Hematopoietic multipotent progenitor cell treated with erythropoietin and hydrocortisone succinate and interleukin-3 and kit ligand, for 8 days (in vitro differentiated cells): ENCODE results near the gene ARHGAP35.
"Not testable (repeated sequence)": the region's sequence is repeated elsewhere in the genome, so short reads cannot be mapped to it uniquely, and the experiment has no call there.

ENCODE experiments used
- DNase-seq: peaks from one replicate; pipeline ENCODE4 v3.0.0-alpha.2; 2015

The ARHGAP35 gene

DNA sequence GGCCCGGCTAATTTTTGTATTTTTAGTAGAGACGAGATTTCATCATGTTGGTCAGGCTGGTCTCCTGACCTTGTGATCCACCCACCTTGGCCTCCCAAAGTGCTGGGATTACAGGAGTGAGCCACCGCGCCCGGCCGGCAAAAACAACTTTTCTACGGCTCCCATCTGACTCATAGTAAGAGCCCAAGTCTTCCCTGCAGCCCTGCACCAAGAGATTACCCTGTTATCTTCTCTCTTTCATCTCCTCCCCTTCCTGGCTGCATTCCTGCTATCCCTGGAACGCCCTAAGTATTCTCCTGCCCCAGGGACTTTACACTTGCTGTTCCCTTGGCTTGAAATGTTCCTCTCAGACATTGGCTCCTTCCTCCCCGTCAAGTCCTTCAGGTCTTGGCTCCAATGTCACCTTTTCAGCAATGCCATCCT lies 16.7 kb upstream of the ARHGAP35 start:
- peak; percentile 33 for DNase-seq

DNA sequence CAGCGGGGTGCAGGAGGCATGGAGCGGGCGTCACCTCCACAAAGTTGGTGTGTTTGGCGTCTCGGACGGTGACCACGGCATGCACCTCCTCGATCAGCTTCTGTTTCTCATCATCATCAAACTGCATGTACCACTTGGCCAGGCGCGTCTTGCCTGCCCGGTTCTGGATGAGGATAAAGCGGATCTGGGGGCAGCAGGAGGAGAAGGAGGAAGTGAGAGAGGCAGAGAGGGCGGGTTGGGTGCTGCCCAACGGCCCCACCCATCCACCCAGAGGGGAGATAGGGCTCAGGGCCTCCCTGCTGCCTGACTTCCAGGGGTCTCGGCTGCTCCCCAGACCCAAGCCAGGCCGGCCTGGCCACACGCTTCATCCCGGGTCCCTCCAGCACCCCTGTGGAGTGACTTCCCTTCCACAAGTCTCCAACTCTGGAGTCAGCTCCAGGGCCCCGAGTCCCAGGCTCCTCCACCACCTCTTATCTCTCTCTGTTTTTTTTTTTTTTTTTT lies 14.8 kb upstream of the ARHGAP35 start:
- peak; percentile 78 for DNase-seq

DNA sequence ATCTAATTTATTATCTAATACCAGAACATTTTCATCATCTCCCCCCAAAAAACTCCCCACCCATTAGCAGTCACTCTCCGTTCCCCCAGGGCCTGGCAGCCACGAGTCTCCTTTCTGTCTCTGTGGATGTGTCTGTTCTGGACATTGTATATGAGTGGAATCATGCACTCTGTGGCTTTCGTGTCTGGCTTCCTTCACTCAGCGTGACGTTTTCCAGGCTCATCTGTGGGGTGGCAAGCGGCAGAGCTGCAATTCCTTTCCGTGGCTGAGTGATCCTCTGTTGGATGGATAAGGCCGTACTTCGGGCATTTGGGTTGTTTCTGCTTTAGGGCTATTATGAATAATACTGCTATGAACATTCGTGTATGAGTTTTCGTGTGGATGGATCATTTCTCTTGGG lies 13.3 kb upstream of the ARHGAP35 start:
- DNase-seq = no peak

DNA sequence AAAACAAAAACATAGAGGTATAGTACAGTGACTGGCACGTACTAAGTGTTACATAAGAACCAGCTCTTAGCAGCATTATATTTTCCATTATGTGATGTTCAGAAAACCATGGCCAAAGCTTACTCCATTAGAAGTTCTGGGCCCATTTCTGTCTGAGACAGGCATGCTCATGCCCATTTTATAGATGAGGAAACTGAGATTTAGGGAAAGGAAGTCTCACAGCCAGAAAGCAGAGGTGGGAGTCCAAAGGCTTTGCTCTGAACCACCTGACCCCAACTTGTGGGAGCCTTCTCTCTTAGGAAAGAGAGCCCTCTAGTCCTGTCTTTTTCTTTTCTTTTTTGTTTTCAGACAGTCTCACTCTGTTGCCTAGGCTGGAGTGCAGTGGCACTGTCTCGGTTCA lies 12.4 kb upstream of the ARHGAP35 start:
- no peak for DNase-seq

DNA sequence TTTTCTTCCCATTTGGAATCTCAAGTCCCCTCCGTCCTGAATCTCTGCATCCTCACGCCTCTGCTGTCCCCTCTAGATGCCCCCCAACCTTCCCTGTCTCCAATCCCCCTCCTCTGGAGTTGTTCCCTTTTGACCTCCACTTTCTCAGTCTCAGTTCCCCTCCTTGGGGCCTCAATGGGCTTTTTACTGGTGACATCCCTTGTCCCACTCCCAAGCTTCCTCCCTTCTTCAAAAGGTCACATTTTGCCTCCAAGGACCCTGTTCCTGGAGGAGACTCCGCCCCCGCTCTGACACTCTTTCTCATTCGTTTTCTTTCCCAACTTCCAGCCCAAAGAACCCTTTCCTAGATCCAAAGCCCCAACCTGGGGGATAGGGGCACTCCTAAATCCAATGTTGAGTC lies 11.2 kb upstream of the ARHGAP35 start:
- no peak for DNase-seq

DNA sequence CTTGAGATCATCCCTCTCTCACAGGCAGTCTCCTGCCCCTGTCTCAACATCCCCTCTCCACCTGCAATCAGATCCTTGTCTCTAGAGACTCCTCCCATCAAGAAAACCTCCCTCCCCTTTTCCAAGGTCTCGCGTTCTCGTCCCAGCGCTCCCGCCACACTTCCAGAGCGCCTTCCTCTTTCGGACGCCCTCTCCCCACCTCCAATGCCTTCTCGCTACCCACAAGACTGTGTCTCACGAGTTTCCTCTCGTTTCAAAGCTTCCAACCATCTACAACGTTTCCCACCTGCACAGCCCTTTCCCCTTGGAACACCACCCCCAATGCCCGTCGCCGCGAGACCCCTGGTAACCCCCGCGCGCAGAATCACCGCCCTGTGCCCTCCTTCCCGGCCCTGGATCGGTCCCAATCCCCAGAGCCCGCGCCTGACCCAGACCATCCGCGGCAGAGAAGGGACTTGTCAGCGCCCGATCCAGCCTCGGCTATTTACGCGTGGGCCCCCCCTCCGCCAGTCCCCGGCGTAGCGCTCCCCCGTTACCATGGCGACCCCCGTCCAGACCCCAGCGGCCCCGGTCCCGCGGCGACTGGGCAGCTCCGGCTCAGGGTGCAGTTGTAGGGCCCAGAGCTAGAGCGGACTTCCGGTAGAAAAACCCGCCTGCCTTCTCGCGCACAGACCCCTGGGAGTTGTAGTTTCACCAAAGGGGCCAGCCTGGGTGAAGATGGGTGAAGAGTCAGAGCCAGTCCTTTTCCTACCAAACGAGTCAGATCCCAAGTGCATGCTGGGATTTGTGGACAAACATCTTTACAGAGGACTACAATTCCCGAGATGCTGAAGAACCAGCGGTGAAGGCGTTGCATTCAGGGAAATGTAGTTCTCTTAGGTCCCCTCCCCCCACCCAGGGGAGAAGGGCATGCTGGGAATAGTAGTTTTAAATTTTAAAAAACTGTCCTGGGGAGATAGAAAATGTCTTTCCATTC lies 10.3 kb upstream of the ARHGAP35 start, which contains the start of gene AP2S1:
Gene AP2S1 (minus strand): TSS at position 619 of the 976 bp plus-strand sequence. CDS start 80 bp downstream, at position 539.
- peak; percentile 98 for DNase-seq

DNA sequence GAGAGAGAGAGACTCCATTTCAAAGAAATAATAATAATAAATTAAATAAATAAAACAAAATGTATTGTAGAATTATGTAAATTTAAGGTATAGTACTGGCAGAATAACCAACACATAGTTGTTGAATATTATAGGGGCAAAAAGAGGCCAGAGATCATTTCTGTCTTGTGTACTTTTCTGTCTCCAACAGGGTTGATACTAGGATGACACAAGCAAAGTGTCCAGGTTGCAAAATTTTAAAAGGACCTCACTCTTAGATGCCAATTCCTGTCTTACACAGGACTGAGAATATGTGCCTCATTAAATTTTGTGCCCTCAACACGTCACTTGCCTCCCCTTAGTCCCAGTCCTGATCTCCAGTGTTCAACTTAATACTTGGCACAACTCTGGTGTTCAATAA lies 8.0 kb upstream of the ARHGAP35 start:
- no peak for DNase-seq

DNA sequence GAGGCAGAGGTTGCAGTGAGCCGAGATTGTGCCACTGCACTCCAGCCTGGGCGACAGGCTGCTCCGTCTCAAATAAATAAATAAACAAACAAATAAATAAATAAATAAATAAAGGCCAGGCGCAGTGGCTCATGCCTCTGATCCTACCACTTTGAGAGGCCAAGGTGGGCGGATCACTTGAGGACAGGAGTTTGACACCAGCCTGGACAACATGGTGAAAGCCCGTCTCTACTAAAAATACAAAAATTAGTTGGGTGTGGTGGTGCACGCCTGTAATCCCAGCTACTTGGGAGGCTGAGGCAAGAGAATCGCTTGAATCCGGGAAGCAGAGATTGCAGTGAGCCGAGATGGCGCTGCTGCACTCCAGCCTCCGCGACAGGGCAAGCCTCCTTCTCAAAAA lies 6.1 kb upstream of the ARHGAP35 start:
- DNase-seq = not testable (repeated sequence)

DNA sequence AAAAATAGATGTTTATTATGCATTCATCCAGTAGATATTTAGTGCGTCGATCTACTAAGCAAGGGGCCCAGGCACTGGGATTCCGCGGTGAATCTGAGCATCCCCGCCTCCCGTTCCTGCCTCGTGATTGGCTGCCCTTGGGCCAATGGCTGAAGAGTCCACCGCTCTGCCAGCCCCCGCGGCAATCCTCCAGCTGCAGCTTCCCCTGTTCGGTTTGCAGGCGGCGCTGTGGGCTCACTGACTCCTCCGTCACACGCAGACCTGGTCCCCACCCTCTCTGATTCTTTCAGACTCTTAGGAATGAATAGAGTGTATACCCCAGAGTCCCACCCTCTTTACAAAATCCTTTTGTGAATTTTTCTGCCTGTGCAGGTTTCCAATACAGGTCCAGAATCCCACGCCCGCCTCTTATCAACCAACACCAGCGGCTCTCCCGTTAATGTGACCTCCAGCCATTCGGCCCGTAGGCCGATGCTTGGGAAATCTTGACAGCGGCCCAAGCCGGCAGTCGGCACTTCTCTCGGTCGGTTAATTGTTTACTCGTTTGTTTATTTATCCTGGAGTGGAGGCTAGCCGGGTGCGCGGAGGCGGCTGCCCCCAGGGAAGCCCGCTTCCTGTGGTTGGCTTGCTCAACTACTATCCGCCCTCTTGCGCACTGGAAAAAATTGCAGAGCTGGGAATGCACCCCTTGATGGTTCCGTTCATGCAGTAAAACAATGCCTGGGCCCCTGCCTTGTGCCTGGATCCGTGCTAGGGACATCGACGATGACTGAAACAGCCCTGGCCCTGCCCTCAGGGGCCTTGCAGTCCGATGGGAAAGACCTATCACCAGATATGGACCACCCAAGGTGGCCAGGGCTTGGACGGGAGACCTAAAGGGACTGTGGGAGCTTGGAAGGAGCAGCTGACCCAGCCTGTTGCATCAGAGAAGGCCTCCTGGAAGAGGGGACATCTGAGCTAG lies 4.5 kb upstream of the ARHGAP35 start:
- peak; percentile 95 for DNase-seq

DNA sequence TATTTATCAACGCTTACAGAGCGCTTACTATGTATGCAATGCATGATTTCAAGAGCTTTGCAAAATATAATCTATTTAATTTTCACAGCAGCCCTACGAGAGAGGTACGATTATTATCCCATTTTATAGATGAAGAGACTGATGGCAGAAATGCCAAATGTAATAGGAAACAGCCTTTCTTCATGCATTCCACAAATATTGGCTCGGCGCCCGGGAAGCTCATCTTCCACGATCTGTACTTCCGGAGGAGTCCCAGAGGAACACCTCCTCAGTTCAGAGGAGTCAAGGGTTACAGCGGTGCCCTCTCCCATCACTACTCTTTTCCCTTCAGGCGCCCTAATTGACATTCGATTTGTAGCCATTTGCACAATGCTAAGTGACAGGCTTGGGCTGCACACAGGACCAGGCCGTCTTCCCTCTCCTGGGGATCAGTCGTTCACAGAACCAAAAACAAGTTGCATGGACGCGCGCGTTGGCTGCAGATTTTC lies 1.1 kb upstream of the ARHGAP35 start:
- DNase-seq = peak; percentile 85

DNA sequence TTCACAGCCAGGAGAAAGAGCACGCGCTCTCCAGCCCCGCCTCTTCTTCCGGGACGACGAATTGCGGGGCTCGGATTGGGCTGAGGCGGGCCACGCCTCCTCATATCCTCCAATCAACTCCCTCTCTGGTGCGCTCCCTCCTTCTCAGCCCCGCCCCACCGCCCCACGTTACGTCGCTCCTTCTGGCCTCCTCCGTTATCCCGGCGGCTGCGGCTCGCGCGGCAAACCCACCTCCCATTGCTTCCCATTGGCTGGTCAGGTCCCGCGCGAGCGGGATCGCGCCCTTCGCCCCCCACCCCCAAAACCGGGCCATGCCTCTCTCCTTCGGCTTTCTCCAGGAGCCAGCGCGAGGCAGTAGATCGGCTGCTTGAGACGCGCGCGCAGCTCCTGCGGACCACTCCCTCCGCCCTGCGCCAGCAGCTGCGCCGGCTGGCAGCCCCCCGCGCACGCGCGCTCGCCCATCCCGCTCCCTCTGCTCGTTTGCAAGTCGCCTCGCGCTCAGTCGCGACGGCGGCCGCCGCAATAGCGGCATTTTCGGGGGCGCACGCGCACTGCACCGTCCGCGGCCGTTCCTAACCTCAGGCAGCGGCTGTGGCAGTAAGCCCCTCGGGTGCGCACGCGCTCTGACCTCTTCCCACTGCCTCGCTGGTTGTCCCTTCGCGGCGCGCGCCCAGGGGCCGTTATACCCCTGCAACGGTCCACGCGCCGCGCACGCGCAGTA lies 512 bp upstream of the ARHGAP35 start:
- peak; percentile 98 for DNase-seq

DNA sequence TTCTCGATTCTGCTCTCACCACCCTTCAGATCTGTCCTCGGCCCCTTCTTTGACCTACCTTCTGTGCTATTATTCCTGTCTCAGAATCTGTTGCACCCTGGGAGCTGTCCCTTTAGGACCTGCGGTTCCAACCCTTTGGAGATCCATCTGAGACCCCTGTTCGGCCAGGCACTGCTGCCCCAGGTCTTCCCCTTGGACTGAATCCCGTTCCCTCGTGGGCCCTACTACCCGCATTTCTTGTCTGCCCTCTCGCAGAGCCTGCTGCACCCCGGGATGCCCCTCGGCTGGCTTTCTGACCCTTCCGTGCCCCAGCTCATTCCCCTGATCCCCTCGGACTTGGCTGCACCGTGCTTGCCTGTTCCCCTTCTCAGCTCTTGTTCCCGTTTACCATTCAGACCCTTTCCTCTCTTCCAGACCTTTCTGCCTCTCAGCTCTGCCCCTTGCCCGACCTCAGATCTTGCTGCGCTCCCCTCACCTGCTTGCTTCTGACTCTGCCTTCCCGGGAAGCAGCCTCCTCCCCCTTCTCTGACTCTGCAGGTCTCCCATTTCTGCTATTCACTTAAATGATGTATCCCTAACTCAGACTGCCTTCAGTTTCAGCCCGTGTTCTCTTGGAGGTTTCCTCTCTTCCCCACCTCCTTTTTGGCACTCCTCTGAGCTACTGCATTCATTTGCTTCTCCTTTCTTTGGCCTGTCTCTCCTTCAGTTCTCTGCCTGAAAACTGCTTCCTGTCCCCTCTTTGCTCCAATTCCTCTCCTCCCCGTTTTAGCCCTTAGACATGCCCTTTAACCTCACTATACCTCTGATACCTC lies 1.1 kb downstream of the ARHGAP35 start:
- DNase-seq = no peak

DNA sequence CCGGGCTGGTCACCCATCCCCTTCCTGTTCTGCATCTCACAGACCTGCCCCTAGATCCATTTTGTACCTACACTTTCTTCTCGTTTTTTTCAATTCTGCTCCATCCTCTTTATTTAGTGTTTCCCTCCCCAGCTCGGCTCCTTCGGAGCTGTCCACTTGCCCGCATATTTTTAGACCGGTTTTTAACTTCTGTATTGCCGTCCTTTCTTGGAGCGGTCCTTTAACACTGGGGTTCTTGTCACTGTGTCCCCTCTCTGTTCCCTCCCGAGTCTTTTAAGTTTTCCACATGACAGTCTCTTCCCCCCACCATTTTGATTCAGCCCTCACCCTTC lies 1.7 kb downstream of the ARHGAP35 start:
- no peak for DNase-seq

DNA sequence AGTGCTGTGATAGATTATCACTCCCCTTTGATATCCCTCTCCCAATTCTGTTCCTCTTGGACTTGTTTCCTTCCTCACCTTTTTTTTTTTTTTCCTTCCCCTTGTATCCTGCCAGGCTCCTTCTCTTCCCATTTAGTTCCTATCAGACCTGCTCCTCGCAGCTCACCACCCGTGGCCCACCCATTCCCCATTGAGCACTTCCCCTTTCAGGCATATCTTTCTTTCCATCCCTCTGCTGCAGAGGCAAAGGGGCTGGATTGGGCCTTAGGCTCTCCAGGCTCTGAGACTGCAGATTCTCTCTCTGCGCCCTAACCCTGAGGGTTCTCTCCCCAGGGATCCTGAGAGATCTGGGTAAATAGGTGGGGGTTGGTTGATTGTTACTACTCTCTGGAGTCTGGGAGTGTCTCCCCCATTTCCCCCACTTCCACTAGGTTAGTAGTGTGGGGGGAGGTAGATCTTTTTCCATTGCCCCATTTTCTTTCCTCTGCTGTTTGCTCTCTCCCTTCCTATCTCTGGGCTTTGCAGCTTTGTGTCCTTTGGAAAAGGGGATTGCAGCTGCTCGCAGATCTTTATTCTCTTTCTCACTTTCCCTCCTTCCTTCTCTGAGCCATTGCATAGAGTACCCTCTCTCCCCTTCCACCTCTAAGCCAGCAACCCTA lies 2.3 kb downstream of the ARHGAP35 start:
- peak; percentile 41 for DNase-seq

DNA sequence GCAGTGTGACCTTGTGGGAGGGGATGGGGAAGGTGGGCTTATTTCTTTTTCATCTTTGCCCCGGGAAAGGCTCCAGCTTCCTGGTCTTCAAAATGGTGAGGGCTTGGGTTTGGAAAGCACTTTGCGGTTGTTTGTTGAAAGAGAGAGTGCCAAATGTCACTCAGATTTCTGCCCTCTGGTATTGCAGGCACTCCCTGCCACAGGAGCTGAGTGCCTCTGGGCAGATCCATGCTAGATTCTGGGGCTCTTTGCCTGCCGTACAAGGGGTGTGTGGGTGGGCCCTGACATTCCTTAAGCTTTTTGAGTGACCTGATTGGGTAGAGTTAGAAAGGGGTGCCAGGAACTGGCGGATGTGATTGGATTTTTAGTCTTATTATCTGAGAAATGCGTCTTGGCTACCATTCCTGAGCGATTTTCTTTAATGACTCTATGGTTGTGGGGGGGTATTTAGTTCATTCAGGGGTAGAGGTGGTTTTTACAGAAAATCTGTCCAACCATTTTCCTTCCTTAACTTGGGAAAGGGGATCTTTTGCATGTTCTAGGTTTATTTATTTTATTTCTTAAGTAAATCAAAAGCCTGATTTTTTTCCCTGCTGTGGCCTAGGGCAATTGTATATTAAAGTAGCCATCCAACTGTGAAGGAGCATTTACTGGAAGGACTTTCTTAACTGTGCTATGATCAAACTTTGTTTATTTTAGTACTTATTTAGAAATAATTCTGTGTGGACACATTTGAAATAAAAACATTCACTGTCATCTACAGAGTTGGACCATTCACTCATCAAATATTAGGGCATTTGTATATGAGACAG lies 3.2 kb downstream of the ARHGAP35 start:
- DNase-seq = no peak

DNA sequence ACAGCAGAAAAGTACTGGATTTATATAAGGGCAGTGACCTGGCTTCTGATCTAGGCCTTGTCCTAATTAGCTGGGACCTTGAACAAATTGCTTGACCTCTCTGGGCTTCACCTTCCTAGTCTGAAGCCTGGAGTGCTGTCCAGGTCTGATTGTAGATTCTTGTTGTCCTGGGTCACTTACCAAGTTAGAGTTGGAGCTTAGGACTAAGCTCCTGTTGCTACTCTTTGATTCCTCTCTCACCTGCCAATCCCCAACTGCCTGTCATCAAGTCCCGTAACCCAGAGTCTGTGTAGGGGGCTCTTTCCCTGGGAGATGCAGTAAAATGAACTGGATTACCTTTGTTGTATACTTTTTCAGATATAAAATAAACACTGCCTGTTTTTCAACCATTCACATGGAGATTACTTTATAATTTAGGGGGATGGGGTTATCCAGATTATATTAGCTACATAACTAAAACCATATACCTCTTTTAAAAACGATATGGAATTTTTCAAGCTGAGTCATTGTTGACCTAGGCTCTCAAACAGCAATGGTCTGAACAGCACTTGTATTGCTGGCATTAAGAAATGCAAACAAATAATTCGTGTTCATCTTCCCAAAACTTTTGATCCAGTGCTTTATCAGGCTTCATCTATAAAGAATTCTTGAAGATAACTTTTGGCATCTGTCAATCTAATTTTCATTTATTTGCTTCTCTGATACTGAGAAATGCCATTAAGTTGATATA lies 5.8 kb downstream of the ARHGAP35 start:
- no peak for DNase-seq

DNA sequence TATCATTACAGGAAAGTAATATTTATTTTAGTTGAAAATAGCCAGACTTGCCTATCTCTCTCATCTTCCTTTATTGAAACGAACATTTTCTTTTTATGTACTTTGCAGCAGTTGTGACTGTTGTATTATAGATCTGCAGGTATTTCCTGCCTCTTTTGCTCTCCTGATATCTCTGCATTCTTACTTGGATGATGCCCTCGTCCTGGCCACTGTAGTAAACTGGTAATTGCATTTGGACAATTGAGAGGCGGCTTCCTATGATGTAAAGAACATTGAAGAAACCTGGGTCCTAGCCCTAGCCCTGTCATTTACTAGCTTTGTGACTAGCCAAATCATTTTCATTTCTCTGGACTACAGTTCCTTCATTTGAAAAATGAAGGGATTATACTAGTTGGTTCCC lies 6.4 kb downstream of the ARHGAP35 start:
- DNase-seq = no peak

DNA sequence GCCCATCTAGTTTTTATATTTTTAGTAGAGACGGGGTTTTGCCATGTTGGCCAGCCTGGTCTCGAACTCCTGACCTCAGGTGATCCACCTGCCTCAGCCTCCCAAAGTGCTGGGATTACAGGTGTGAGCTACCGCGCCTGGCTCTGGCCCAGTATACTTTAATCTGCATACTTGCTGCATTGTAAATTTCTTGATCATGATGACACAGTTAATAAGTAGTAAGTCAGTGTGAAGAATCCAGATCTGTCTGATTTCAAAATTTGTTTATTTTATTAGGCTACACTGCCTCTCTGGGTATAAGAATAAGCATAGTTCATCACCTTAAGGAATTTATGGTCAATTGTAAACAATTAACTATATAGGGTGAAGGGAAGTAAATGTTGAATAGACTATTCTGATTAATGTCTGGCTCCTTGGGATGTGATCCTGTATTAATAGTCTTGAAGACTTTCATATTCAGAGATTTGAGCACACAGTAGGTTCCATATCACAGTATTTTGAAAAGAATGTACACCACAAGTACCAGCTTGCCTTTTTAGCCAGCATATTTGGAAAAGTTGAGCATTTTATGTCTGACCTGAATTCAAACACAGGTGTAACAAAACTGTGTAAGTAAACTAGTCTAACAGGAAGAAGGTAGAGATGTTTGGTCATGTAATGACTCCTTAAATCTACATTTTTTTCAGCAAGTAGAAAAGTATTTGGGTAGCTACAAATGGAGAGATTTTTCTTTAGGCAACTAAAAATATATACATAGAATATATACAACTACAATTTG lies 7.4 kb downstream of the ARHGAP35 start:
- no peak for DNase-seq

DNA sequence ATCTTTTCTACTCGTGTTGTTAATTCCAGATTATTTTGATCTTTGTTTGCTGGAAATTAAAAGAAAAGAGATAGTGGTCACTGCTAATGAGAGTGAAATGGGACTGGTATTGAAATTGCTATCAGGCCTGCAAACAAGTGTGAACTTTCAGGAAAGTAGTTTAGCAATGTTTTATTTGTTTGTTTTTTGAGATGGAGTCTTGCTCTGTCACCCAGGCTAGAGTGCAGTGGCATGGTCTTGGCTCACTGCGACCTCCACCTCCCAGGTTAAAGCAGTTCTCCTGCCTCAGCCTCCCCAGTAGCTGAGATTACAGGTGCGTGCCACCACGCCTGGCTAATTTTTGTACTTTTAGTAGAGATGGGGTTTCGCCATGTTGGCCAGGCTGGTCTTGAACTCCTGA lies 10.4 kb downstream of the ARHGAP35 start:
- not testable (repeated sequence) for DNase-seq
